Astrocyte of the cerebellum (primary cell): ENCODE results near the gene SLC6A17.

ENCODE experiments used
- DNase-seq: peaks from one replicate; pipeline ENCODE4 v3.0.0-alpha.2; 2011; ENCODE audit warnings: low read depth
- H3K4me3 ChIP-seq: 2 replicates; pipeline ENCODE4 v1.5.1; 2011; ENCODE audit warnings: mild to moderate bottlenecking, low read depth, low read length, moderate library complexity
- CTCF ChIP-seq: IDR thresholded peaks from 2 replicates; pipeline ENCODE4 v1.5.1; 2012; ENCODE audit warnings: low read length, low read depth, moderate library complexity, mild to moderate bottlenecking; ENCODE audit errors: missing control alignments
- in situ Hi-C: cut with HindIII; loops from 2 replicates; pipeline ENCODE4 v1.10.0; 2017; ENCODE audit warnings: low sequenced_read_pairs

The SLC6A17 gene

GRCh38 chr1:110150330-110151174 lies at the start of gene SLC6A17:
Gene SLC6A17, plus strand, starts transcription at chr1:110150494. Its CDS starts 16,436 bp downstream, at chr1:110166930.
- DNase-seq = no peak
- H3K4me3 ChIP-seq = peak within 1 kb of the TSS; percentile 15
- in situ Hi-C loops = no loop called here

GRCh38 chr1:110102081-110102480 lies 48.2 kb upstream of the SLC6A17 start:
- no peak for DNase-seq
- no peak for TF ChIP-seq CTCF
- in situ Hi-C loops = no loop called here
- no peak overlapping the region for H3K4me3 ChIP-seq

More at GRCh38 chr1:110150330-110151174, at the start of gene SLC6A17:
- no peak for TF ChIP-seq CTCF

GRCh38 chr1:110106013-110106941 lies 44.0 kb upstream of the SLC6A17 start:
- no peak overlapping the region for H3K4me3 ChIP-seq
- peak; percentile 94 for TF ChIP-seq CTCF
- DNase-seq = peak; percentile 36
- in situ Hi-C loops = no loop called here

- H3K4me3 ChIP-seq = no peak overlapping the region
- no peak for TF ChIP-seq CTCF
- in situ Hi-C loops = no loop called here
- no peak for DNase-seq
Observed at GRCh38 chr1:110107867-110108469, 42.3 kb upstream of the SLC6A17 start.

- H3K4me3 ChIP-seq = no peak overlapping the region
- no peak for DNase-seq
- no peak for TF ChIP-seq CTCF
- in situ Hi-C loops = no loop called here
Observed at GRCh38 chr1:110111081-110111480, 39.2 kb upstream of the SLC6A17 start.

- in situ Hi-C loops = no loop called here
- DNase-seq = no peak
- TF ChIP-seq CTCF = no peak
- no peak within 1 kb of the TSS for H3K4me3 ChIP-seq
Observed at GRCh38 chr1:110112143-110112542, 38.2 kb upstream of the SLC6A17 start, which contains the start of gene UBL4B. Gene UBL4B, plus strand, starts transcription at chr1:110112443. Its CDS starts 92 bp downstream, at chr1:110112535.
